IMR-90 (cell line): ENCODE results near the gene CCNL2. TPM values are rescaled to one million over a fixed set of nuclear protein-coding genes. Genes with fewer than 3 reads are reported as not detected.

Experiments used
- ATAC-seq: fragments of 200-7000 bp; cut with Tn5 transposase; 2 replicates; pipeline ENCODE4 v1.9.1; 2020; ENCODE audit warnings: low read depth, mild to moderate bottlenecking, moderate library complexity
- BruUV-seq: library from RNA; stranded (reverse); fragments of 400-500 nt; replicated peaks from 2 replicates; lab custom pipeline; 2021; lab: Mats Ljungman, UMichigan
- CTCF ChIA-PET: fragments of 300-600 bp; formaldehyde crosslinking; extraction: SDS; loops from one replicate; lab custom pipeline; 2021; ENCODE audit warnings: antibody characterized with exemption; lab: Yijun Ruan, JAX
- POLR2A ChIA-PET: fragments of 300-600 bp; sonication (Branson Sonifier 250); formaldehyde crosslinking; loops from one replicate; lab custom pipeline; 2022; ENCODE audit warnings: antibody characterized with exemption; ENCODE audit not compliant: unreplicated experiment; lab: Charles Lee
- DNase-seq: peaks from one replicate; pipeline ENCODE4 v3.0.0; 2013
- H2AFZ ChIP-seq: replicated peaks from 2 replicates; pipeline ENCODE3; 2013; ENCODE audit warnings: low read length, mild to moderate bottlenecking; ENCODE audit not compliant: poor library complexity
- H2AK5ac ChIP-seq: 2 replicates; pipeline ENCODE4 v1.6.1; 2013; ENCODE audit warnings: low read depth, low read length, inconsistent platforms
- H2AK9ac ChIP-seq: replicated peaks from 2 replicates; pipeline ENCODE3; 2013; ENCODE audit warnings: mild to moderate bottlenecking, low read depth, low read length, moderate library complexity; ENCODE audit not compliant: poor library complexity
- H2BK120ac ChIP-seq: 2 replicates; pipeline ENCODE4 v1.6.1; 2013; ENCODE audit warnings: low read depth, low read length, inconsistent platforms
- H2BK15ac ChIP-seq: 3 replicates; pipeline ENCODE4 v1.6.1; 2013; ENCODE audit warnings: low read depth, low read length, inconsistent platforms
- H2BK20ac ChIP-seq: 2 replicates; pipeline ENCODE4 v1.6.1; 2013; ENCODE audit warnings: low read depth, mild to moderate bottlenecking, inconsistent platforms, low read length, moderate library complexity
- H2BK5ac ChIP-seq: 2 replicates; pipeline ENCODE4 v1.6.1; 2013; ENCODE audit warnings: mild to moderate bottlenecking, low read depth, low read length, inconsistent platforms; ENCODE audit not compliant: poor library complexity, severe bottlenecking
- H3K14ac ChIP-seq: replicated peaks from 2 replicates; pipeline ENCODE4 v1.6.1; 2013; ENCODE audit warnings: low read depth, low read length, inconsistent platforms
- H3K18ac ChIP-seq: 2 replicates; pipeline ENCODE4 v1.6.1; 2013; ENCODE audit warnings: low read depth, low read length, control low read depth
- H3K23ac ChIP-seq: 2 replicates; pipeline ENCODE4 v1.6.1; 2013; ENCODE audit warnings: low read depth, low read length, inconsistent platforms
- H3K27ac ChIP-seq: 2 replicates; pipeline ENCODE4 v1.5.1; 2013; ENCODE audit warnings: mild to moderate bottlenecking, control low read depth, low read length; ENCODE audit not compliant: insufficient read depth
- H3K27me3 ChIP-seq: 2 replicates; pipeline ENCODE4 v1.6.1; 2013; ENCODE audit warnings: low read length; ENCODE audit not compliant: control insufficient read depth, insufficient read depth
- H3K36me3 ChIP-seq: 2 replicates; pipeline ENCODE4 v1.6.1; 2013; ENCODE audit warnings: low read length, mixed read lengths; ENCODE audit not compliant: control insufficient read depth, insufficient read depth
- H3K4ac ChIP-seq: 2 replicates; pipeline ENCODE4 v1.6.1; 2013; ENCODE audit warnings: low read depth, low read length, inconsistent platforms
- H3K4me1 ChIP-seq: 2 replicates; pipeline ENCODE4 v1.6.1; 2013; ENCODE audit warnings: low read length, mixed read lengths; ENCODE audit not compliant: control insufficient read depth, insufficient read depth
- H3K4me2 ChIP-seq: 2 replicates; pipeline ENCODE4 v1.6.1; 2013; ENCODE audit warnings: low read depth, mild to moderate bottlenecking, control low read depth, low read length, moderate library complexity
- H3K4me3 ChIP-seq: 2 replicates; pipeline ENCODE4 v1.5.1; 2013; ENCODE audit warnings: low read depth, mild to moderate bottlenecking, control low read depth, low read length, moderate library complexity; ENCODE audit not compliant: insufficient read depth
- H3K56ac ChIP-seq: 2 replicates; pipeline ENCODE4 v1.6.1; 2013; ENCODE audit warnings: low read length, inconsistent platforms; ENCODE audit not compliant: insufficient read depth; ENCODE audit errors: extremely low read depth
- H3K79me1 ChIP-seq, 2 experiments: 2 replicates each; pipeline ENCODE4 v1.6.1; 2013; ENCODE audit warnings: low read length in 2 of 2, inconsistent platforms in 1 of 2, low read depth in 1 of 2
- H3K9ac ChIP-seq: 2 replicates; pipeline ENCODE4 v1.6.1; 2013; ENCODE audit warnings: low read depth, low read length, control low read depth
- H3K9me1 ChIP-seq: 2 replicates; pipeline ENCODE4 v1.6.1; 2013; ENCODE audit warnings: low read length, inconsistent platforms; ENCODE audit not compliant: insufficient read depth
- H3K9me3 ChIP-seq: 2 replicates; pipeline ENCODE4 v1.6.1; 2013; ENCODE audit warnings: low read length; ENCODE audit not compliant: control insufficient read depth, insufficient read depth
- H4K20me1 ChIP-seq: 2 replicates; pipeline ENCODE4 v1.6.1; 2013; ENCODE audit warnings: low read length, inconsistent platforms; ENCODE audit not compliant: insufficient read depth
- H4K5ac ChIP-seq: 2 replicates; pipeline ENCODE4 v1.6.1; 2013; ENCODE audit warnings: mild to moderate bottlenecking, low read depth, low read length, control low read depth
- H4K8ac ChIP-seq, 2 experiments: 2 replicates each; pipeline ENCODE4 v1.6.1; 2013; ENCODE audit warnings: low read depth in 2 of 2, low read length in 2 of 2, control low read depth in 1 of 2, inconsistent platforms in 1 of 2
- H4K91ac ChIP-seq: 2 replicates; pipeline ENCODE4 v1.6.1; 2013; ENCODE audit warnings: low read depth, low read length, inconsistent platforms; ENCODE audit not compliant: insufficient read depth
- NFE2L2 ChIP-seq: fragments of 150-350 bp; IDR thresholded peaks from 2 replicates; pipeline ENCODE4 v1.6.1; 2016; ENCODE audit warnings: low read depth, mild to moderate bottlenecking, low read length
- SMC3 ChIP-seq: fragments of 150-350 bp; IDR thresholded peaks from 2 replicates; pipeline ENCODE4 v1.6.1; 2016; ENCODE audit warnings: low read depth, mild to moderate bottlenecking, antibody characterized with exemption, low read length, moderate library complexity
- WGBS, 2 experiments: methylation state at CpG; one replicate each; pipeline versions ENCODE4 v1.1.5 to v1.1.7; 2013; ENCODE audit warnings: missing lambda C conversion rate in 2 of 2; ENCODE audit not compliant: insufficient read length in 1 of 2; ENCODE audit errors: extremely low coverage in 2 of 2; 5-methylcytosine and 5-hydroxymethylcytosine counted together
- dilution Hi-C: fragments of 300-500 bp; cut with HindIII; formaldehyde crosslinking; loops from one replicate; pipeline ENCODE4 v1.14.3; 2018; ENCODE audit warnings: low sequenced_read_pairs; ENCODE audit not compliant: unreplicated experiment
- in situ Hi-C: fragments of 300-500 bp; cut with MboI; formaldehyde crosslinking; loops from 3 replicates; pipeline ENCODE4 v1.14.3; 2019; ENCODE audit warnings: low sequenced_read_pairs, inconsistent platforms, mixed read lengths
- intact Hi-C: fragments of 100-400 bp; cut with micrococcal nuclease; formaldehyde crosslinking; loops from 2 replicates; pipeline ENCODE4 v1.10.0; 2022
- polyA plus RNA-seq, 3 experiments: library from polyadenylated mRNA; depleted of rRNA; stranded (reverse); fragments of >200 nt; gene quantifications; 2 replicates each; pipeline ENCODE4 v1.2.3, GENCODE V29; 2012; ENCODE audit warnings: low replicate concordance in 1 of 3
- total RNA-seq: library from RNA; depleted of rRNA; stranded (reverse); fragments of >200 nt; gene quantifications from 2 replicates; pipeline ENCODE4 v1.2.3, GENCODE V29; 2012

The CCNL2 gene
- total and polyA plus RNA-seq, 2 of the 4 experiments (the other 2 are of a cell fraction) = 53.9 to 239 TPM

- Histone ChIP-seq H2BK15ac (no peak overlapping the region), H2BK120ac (no peak overlapping the region), H4K5ac (no peak overlapping the region), H3K4me2 (no peak overlapping the region), H3K27ac (no peak overlapping the region), H3K4me1 (no peaks in the 10 kb centered on the region), H3K14ac (no peak overlapping the region), H2AK5ac (no peak overlapping the region), H4K20me1 (peaks cover 15% of the 10 kb centered on the region), H3K4me3 (no peak overlapping the region), H3K27me3 (no peaks in the 10 kb centered on the region), H3K23ac (no peak overlapping the region), H3K9ac (no peak overlapping the region), H3K56ac (no peak overlapping the region), H3K18ac (no peak overlapping the region), H2AFZ (no peak overlapping the region), H2AK9ac (no peak overlapping the region), H4K8ac (no peak overlapping the region), H3K9me3 (no peaks in the 10 kb centered on the region), H3K79me1 (peaks cover 12 to 16% of the 10 kb centered on the region in 2 experiments), H2BK20ac (no peak overlapping the region), H4K91ac (no peak overlapping the region), H3K4ac (no peak overlapping the region), H3K9me1 (peaks cover 9% of the 10 kb centered on the region), H3K36me3 (peaks cover 48% of the 10 kb centered on the region), H2BK5ac (no peak overlapping the region)
- in situ Hi-C loops = no loop called here
- dilution Hi-C loops = no loop called here
- TF ChIP-seq SMC3 = no peak
- TF ChIP-seq NFE2L2 = no peak
- no TSS peak for BruUV-seq
- intact Hi-C loops = no loop called here
- ChIA-PET POLR2A (no interaction called here), CTCF (no interaction called here)
- ATAC-seq = no peak
- DNase-seq = no peak
- WGBS, 2 experiments = 94% methylated on average over 22 of the region's 32 CpGs; no CpG with 5 or more reads in 1 of the 2 experiments
Measured at GRCh38 chr1:1336931-1337792, 62.0 kb downstream of the CCNL2 start.
